HEK293T (cell line): ENCODE data around the gene CD44.

Experiments used
- CTCF ChIA-PET: fragments of 350-600 bp; formaldehyde crosslinking; extraction: SDS; loops from one replicate; lab custom pipeline; 2021; ENCODE audit warnings: antibody characterized with exemption, inconsistent platforms; lab: Yijun Ruan, JAX
- POLR2A ChIA-PET: fragments of 350-600 bp; formaldehyde crosslinking; extraction: SDS; loops from one replicate; lab custom pipeline; 2020; ENCODE audit warnings: antibody characterized with exemption, inconsistent platforms; lab: Yijun Ruan, JAX
- DNase-seq: peaks from one replicate; pipeline ENCODE4 v3.0.0; 2012; ENCODE audit warnings: mixed read lengths; ENCODE audit errors: extremely low spot score
- ARNT ChIP-seq: fragments of 450-650 bp; IDR thresholded peaks from 2 replicates; pipeline ENCODE4 v1.6.1; 2017; ENCODE audit warnings: mild to moderate bottlenecking
- BHLHE40 ChIP-seq: fragments of 450-650 bp; IDR thresholded peaks from 2 replicates; pipeline ENCODE4 v1.6.1; 2016; ENCODE audit warnings: mild to moderate bottlenecking, moderate library complexity, borderline replicate concordance
- CTBP1 ChIP-seq: fragments of 450-650 bp; IDR thresholded peaks from 2 replicates; pipeline ENCODE4 v1.6.1; 2016; ENCODE audit warnings: borderline replicate concordance
- ELF4 ChIP-seq: fragments of 450-650 bp; IDR thresholded peaks from 2 replicates; pipeline ENCODE4 v1.6.1; 2017; ENCODE audit warnings: antibody characterized with exemption
- FOXA1 ChIP-seq: fragments of 450-650 bp; IDR thresholded peaks from 2 replicates; pipeline ENCODE4 v1.6.1; 2016; ENCODE audit warnings: mild to moderate bottlenecking
- FOXK2 ChIP-seq: fragments of 450-650 bp; IDR thresholded peaks from 2 replicates; pipeline ENCODE4 v1.6.1; 2016; ENCODE audit warnings: mild to moderate bottlenecking
- FOXM1 ChIP-seq: fragments of 450-650 bp; IDR thresholded peaks from 2 replicates; pipeline ENCODE4 v1.6.1; 2017; ENCODE audit warnings: mild to moderate bottlenecking, borderline replicate concordance
- HDGF ChIP-seq: fragments of 450-650 bp; IDR thresholded peaks from 2 replicates; pipeline ENCODE4 v1.6.1; 2017; ENCODE audit warnings: antibody characterized with exemption, borderline replicate concordance
- L3MBTL2 ChIP-seq: fragments of 450-650 bp; conservative IDR thresholded peaks from 2 replicates; pipeline ENCODE4 v1.6.1; 2016; ENCODE audit warnings: mild to moderate bottlenecking
- LEF1 ChIP-seq: fragments of 450-650 bp; IDR thresholded peaks from 2 replicates; pipeline ENCODE4 v1.6.1; 2017; ENCODE audit warnings: mild to moderate bottlenecking, borderline replicate concordance
- NFRKB ChIP-seq: fragments of 450-650 bp; IDR thresholded peaks from 2 replicates; pipeline ENCODE4 v1.6.1; 2016; ENCODE audit warnings: mild to moderate bottlenecking, moderate library complexity
- SP1 ChIP-seq: fragments of 450-650 bp; IDR thresholded peaks from 2 replicates; pipeline ENCODE4 v1.6.1; 2017
- SUZ12 ChIP-seq: fragments of 450-650 bp; IDR thresholded peaks from 2 replicates; pipeline ENCODE4 v1.6.1; 2016; ENCODE audit warnings: mild to moderate bottlenecking
- TARDBP ChIP-seq: fragments of 450-650 bp; IDR thresholded peaks from 2 replicates; pipeline ENCODE4 v1.6.1; 2016
- ZNF384 ChIP-seq: fragments of 450-650 bp; IDR thresholded peaks from 2 replicates; pipeline ENCODE4 v1.6.1; 2016
- TF ChIP-seq, protein P1 (sequence below): fragments of 450-650 bp; IDR thresholded peaks from 2 replicates; pipeline ENCODE4 v1.6.1; 2016

The CD44 gene

GRCh38 chr11:35271031-35271430, 132.1 kb downstream of the CD44 start:
- ChIA-PET CTCF (no interaction called here), POLR2A (no interaction called here)
- no peak for TF ChIP-seq NFRKB
- no peak for TF ChIP-seq HDGF
- TF ChIP-seq, protein P1, sequence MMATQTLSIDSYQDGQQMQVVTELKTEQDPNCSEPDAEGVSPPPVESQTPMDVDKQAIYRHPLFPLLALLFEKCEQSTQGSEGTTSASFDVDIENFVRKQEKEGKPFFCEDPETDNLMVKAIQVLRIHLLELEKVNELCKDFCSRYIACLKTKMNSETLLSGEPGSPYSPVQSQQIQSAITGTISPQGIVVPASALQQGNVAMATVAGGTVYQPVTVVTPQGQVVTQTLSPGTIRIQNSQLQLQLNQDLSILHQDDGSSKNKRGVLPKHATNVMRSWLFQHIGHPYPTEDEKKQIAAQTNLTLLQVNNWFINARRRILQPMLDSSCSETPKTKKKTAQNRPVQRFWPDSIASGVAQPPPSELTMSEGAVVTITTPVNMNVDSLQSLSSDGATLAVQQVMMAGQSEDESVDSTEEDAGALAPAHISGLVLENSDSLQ, result no peak
- no peak for TF ChIP-seq FOXM1
- TF ChIP-seq LEF1, result no peak
- no peak for TF ChIP-seq ELF4
- TF ChIP-seq FOXA1, result no peak
- TF ChIP-seq BHLHE40, result no peak
- TF ChIP-seq TARDBP, result no peak
- TF ChIP-seq CTBP1, result no peak
- no peak for TF ChIP-seq L3MBTL2
- TF ChIP-seq SP1, result no peak
- TF ChIP-seq ARNT, result no peak
- no peak for TF ChIP-seq SUZ12
- no peak for TF ChIP-seq ZNF384
- DNase-seq, result no peak

DNA sequence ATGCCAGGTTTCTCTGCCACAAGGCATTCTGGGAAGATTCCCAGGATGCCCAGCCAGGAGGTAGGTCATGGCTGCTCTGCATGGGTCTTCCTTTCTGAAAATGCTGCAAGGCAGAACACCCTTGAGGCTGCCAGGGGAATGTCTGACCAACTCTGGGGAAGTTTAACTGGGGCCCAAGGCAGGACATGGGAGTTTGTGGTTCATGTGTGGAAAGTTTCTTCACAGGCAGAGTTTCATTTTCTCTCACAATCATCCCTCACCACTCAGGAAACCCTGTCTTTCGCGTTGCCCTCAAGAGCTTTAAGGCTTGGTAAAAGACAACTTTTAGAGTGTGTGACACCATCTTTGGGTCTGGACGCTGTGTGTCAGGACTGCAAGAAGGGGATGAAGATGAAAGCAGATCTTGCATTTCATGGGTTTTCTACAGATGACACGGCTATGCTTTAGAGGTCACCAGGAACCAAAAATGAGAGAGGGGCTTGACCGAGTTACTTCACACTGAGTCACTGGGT, 133.5 kb downstream of the CD44 start:
- POLR2A ChIA-PET, result no interaction called here
- DNase-seq, result no peak
- no peak for TF ChIP-seq SUZ12
- TF ChIP-seq TARDBP, result no peak
- TF ChIP-seq FOXM1, result no peak
- TF ChIP-seq ARNT, result no peak
- TF ChIP-seq HDGF, result no peak
- no peak for TF ChIP-seq L3MBTL2
- TF ChIP-seq, protein P1, result no peak
- TF ChIP-seq CTBP1, result no peak
- TF ChIP-seq BHLHE40, result no peak
- TF ChIP-seq LEF1, result no peak
- TF ChIP-seq SP1, result no peak
- no peak for TF ChIP-seq ZNF384
- no peak for TF ChIP-seq ELF4
- no peak for TF ChIP-seq FOXK2
- TF ChIP-seq FOXA1, result no peak
- TF ChIP-seq NFRKB, result no peak
- CTCF ChIA-PET, result no interaction called here

GRCh38 chr11:35274909-35275785, 136.2 kb downstream of the CD44 start:
- POLR2A ChIA-PET, result no interaction called here
- no peak for DNase-seq
- CTCF ChIA-PET, result interaction anchor here (0.6 to 0.7 kb wide), 2 partner anchors 103 to 145 kb away, joined by 3 to 4 read pairs; no protein-coding TSS in a partner anchor
- TF ChIP-seq FOXA1 (no peak), FOXM1 (no peak), FOXK2 (no peak), TARDBP (no peak), ZNF384 (no peak), BHLHE40 (no peak), NFRKB (no peak), ELF4 (no peak), LEF1 (no peak), SP1 (no peak), L3MBTL2 (no peak), ARNT (no peak)
- TF ChIP-seq, protein P1, result no peak

DNA sequence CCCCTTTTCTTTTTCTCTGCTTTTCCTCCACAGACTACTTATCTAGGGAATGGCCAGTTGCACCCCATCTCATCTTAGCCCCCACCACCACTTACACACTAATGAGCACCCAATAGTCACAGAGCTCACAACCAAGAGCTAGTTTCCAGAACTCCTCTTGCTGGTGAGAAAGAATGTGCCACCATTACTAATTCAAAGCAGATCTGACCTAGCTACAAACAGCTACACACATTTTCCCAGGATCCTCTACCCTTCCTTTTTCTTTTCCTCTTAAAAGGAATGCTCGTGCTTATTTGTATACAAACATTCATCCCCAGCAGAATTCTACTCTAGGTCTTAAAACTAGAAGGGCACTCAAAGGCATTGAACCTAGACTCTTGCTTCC, 136.8 kb downstream of the CD44 start:
- CTCF ChIA-PET, result interaction anchor here (0.6 to 0.7 kb wide), 2 partner anchors 103 to 144 kb away, joined by 3 to 4 read pairs; no protein-coding TSS in a partner anchor
- DNase-seq, result no peak
- TF ChIP-seq SP1 (no peak), L3MBTL2 (no peak), SUZ12 (no peak), LEF1 (no peak), ELF4 (no peak), TARDBP (no peak), ZNF384 (no peak), FOXA1 (no peak), NFRKB (no peak), HDGF (no peak), BHLHE40 (no peak)
- TF ChIP-seq, protein P1, result no peak
- POLR2A ChIA-PET, result no interaction called here

DNA sequence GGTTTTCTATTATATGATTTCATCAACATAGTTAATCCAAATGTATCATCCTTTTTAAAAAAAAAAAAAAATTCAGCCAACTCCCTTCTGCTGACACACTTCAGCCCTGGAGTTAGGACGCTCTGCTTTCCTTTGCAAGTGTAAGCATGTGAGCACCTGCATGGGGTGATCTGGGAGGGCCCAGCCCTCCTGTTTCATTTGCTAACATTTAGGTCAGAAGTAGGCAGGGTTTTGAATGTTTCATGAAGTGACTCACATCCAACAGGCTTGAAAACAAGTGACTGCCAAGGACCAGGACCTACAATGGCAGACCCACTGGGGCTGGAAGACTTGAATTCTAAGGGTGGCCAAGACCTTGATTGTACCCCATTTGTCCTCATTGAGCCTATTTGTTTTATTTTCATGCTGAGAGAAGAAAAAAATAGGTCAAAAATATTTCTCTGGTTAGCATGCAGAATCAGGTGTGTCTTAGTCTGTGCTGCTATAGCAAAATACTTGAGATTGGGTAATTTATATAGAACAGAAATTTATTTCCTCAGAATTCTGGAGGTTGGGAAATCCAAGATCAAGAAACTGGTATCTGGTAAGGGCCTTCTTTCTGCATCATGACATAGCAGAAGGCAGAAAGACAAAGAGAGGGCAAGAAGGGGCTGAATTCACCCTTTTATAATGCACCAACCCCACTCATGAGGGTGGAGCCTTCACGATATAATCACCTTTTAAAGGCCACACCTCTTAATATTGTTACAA, 137.6 kb downstream of the CD44 start:
- TF ChIP-seq CTBP1, result no peak
- TF ChIP-seq FOXM1, result no peak
- no peak for TF ChIP-seq FOXA1
- no peak for TF ChIP-seq LEF1
- TF ChIP-seq BHLHE40, result no peak
- ChIA-PET POLR2A (no interaction called here), CTCF (no interaction called here)
- no peak for DNase-seq
